Esophagus mucosa (tissue), 1 donor: ENCODE data around the gene DAAM1. TPM values are rescaled to one million over a fixed set of nuclear protein-coding genes. Genes with fewer than 3 reads are reported as not detected.

Experiments
- ATAC-seq: fragments of 200-7000 bp; cut with Tn5 transposase; one replicate; pipeline ENCODE4 v1.9.1; 2020
- total RNA-seq: library from RNA; stranded (reverse); gene quantifications from one replicate; pipeline ENCODE4 v1.2.4, GENCODE V29; 2023
- donor health status: DM: yes; HTN: yes; CAD: no.

The DAAM1 gene
- total RNA-seq: 67.4 TPM

DNA sequence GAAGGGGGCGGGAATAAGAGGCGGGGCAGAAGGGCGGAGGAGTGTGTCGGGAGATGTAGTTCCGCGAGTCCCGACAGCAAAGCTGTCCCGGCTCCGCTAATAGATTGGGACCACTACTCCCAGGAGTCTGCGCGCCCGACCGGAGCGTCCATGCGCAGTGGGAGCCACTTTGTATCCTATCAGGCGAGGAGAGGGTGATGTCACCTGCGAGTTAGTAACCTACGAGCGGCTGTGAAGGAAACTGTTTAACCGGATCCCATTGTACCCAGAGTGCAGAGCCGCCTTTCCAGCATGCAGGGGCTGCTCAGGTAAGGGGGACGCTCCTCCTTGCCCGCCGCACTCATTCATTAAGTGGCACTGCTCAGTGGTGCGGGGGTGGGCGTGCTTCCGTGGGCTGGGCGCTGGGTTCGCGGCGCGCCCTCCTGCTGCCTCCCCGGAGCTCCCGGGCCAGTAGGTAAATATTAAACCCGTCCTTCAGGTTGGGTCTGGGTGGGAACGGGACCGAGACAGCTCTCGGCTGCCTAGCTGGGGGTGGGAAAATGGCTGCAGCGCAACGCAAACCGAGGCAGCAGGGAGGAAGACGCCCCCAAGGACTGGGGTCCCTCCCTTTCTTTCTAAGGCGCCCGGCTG lies at the start of gene DAAM1:
DAAM1 (plus strand) TSS at position 207 of the 630 bp plus-strand sequence. CDS start 74,811 bp downstream, outside the sequence.
- ATAC-seq: peak; percentile 96

DNA sequence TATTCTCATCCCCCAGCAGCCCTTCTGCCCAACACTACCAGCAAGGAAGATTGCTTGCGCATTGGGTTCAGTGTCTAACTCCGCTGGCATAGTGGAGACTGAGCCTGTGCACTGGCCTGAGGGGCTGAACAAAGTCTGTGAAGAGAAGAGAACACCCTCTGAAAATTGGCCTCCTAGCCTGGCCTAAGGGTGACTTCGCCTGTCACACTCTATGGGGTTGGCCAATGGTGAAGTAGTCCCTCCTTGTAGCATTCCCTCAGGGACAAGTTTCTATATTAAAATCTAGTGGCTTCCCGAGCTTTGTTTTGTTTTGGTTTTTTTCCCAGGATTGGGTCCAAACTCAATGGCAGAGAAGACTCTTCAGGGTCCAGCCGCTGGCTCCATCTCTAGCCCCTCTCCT lies 49.1 kb upstream of the DAAM1 start:
- ATAC-seq: no peak

GRCh38 chr14:59140106-59140843 lies 48.2 kb upstream of the DAAM1 start:
- no peak for ATAC-seq

GRCh38 chr14:59146484-59146883 lies 42.0 kb upstream of the DAAM1 start:
- no peak for ATAC-seq

DNA sequence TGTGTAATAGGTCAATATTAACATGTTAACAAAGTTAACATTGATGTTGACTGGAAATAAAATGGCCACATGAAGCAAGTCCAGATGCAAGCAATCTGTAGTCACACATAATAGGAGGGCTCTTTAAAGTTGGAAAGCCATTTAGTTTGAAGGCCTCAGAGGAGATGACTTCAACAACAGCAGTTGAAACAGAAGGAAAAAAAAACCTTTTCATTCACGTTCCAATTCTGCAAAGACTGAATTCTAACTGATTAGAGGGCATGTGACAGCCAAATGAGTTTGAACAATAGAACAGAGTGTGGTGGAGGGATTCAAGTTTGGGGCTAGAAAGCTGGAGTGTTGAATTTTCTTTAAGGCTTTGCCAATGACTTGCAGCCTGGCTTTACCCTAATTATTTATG lies 41.5 kb upstream of the DAAM1 start:
- ATAC-seq: no peak

DNA sequence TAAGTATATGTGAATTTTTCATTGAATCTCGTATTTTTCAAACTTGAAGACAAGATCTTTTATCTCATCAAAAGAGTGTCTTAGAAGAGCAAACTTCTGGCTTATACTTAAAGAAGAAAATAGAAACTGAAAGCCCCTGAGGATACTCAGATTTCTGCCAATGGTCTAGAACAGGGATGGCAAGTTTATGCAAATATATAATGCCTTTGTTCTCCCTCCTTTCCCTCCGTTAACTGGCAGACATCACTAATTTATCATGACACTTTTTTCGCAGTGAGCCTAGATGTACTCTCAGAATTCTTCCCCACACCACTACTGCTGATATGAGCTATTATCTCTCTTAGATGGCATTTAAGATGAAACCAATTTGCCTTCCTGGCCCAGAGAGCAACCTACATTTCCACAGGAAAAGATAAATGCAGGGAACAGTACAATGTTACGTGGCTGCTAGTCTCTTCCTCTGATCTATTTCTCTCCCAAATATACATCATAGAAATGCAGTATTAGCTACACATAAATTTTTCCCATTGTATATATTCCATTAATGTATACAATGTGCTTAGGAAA lies 40.0 kb upstream of the DAAM1 start:
- ATAC-seq: no peak

GRCh38 chr14:59150990-59151389 lies 37.5 kb upstream of the DAAM1 start:
- no peak for ATAC-seq

GRCh38 chr14:59154373-59154772 lies 34.1 kb upstream of the DAAM1 start:
- no peak for ATAC-seq

DNA sequence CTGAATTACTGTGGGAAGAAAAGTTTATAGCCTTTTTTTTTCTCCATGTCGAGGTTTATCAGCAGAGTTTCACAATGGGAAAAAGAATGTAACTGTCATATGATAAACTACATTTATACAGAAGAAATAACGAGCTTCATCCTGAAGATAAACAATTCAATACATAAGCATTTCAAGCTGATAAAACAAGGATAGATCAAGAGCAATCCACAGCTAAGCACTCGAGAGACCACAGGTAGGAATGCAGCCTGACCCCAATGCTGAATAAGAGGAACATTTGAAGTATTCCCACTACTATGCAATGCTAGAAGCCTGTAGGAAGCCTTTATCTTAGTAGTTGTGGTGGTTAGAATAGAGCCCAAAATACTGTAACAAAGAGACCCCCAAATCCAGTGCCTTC lies 32.6 kb upstream of the DAAM1 start:
- no peak for ATAC-seq

GRCh38 chr14:59159169-59159568 lies 29.3 kb upstream of the DAAM1 start:
- ATAC-seq: no peak

DNA sequence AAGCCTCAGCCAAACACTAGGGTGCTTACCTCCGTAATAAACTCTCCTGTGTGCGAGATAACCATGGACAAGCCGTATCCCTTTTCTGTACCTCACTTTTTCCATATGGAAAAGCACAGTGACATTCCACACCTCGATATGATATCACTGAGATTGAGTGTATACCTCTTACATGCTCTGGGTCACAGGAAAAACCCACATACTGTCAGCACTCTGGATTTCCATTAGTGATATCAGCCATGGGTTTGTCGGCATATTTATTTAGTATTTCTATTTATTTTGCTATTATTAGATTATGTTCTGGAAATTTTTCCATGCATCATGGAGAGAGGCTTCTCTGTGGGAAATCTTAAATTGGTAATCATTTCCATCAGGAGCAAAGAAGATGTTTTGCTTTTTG lies 28.0 kb upstream of the DAAM1 start:
- ATAC-seq: no peak

DNA sequence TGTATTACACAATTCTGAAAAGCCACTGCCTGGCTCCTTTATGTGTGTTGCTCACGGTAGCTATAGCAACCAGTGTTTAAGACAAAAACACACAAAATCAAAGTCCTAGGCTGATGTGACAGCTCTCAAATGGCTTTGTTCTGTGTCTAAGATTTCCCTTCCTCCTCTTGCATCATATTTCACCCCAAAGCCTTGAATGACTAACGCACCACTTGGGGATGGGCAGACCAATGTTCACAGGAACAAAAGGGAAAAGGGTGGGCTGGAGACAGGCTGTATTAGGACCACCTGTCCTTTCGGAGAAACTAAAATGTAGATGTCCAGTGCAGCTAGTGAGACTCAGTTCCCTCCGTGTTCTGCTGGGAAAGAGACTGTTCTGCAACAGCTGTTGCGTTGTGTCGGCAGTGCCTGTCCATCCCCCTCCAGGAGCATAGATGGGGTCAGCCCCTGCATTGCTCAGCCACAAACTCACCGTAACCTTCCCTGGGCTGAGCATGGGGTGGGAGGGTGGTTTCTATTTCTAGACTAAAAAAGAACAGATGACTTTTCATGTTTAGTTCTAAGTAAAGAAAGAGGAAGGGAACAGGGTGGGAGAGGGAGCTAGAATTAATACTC lies 26.8 kb upstream of the DAAM1 start:
- ATAC-seq: peak; percentile 82

DNA sequence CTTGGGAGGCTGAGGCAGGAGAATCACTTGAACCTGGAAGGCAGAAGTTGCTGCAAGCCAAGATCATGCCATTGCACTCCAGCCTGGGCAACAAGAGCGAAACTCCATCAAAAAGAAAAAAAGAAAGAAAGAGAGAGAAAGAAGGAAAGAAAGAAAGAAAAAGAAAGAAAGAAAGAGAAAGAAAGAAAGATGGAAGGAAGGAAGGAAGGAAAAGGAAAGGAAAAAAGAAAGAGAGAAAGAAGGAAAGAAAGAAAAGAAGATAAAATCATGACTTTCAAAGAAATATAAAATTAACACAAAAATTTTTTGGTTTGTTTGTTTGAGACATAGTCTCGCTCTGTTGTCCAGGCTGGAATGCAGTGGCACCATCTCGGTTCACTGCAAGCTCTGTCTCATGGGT lies 22.2 kb upstream of the DAAM1 start:
- ATAC-seq: no peak

GRCh38 chr14:59175404-59175803 lies 13.1 kb upstream of the DAAM1 start:
- ATAC-seq: no peak

DNA sequence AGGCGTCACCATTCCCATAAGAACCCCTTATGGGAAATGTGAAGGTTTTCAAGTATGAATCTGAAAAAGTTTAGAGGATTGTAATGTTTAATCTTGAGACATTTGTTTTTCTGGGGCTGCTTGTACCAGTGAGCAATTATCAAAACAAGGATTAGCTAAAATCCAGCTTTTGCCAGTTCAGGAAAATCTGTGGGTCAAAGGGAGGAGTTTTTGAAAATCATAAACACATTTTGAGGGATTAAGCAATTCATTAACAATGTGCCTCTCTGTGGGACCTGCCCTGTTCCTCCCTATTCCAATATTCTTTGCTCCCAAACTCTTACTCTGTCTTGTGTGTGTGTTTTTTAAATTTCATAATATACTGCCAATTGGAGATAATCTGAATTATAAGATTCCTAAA lies 11.7 kb upstream of the DAAM1 start:
- ATAC-seq: no peak

DNA sequence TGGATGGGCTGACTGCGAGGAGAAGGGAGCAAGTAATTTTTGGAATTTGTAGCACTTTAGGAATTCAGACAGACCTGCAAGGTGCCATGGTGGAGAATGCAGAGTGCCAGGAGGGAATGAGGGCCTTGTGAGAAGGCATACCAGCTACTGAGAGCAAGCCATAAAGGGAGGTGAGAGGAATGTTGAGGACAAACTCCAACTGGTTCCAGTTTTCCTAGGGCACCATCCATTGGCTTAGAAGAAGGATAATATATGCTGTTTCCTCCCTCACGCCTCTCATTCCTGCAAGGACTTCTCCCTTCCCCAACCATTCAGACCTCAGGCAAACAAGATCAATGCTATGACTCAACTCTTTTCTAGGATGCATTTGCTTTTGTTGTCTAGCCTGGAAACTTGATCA lies 11.2 kb upstream of the DAAM1 start:
- ATAC-seq: no peak

- ATAC-seq: no peak
These were observed 6.7 kb upstream of the DAAM1 start for GRCh38 chr14:59181791-59182190.

- no peak for ATAC-seq
These were observed 5.8 kb upstream of the DAAM1 start for GRCh38 chr14:59182641-59183040.

DNA sequence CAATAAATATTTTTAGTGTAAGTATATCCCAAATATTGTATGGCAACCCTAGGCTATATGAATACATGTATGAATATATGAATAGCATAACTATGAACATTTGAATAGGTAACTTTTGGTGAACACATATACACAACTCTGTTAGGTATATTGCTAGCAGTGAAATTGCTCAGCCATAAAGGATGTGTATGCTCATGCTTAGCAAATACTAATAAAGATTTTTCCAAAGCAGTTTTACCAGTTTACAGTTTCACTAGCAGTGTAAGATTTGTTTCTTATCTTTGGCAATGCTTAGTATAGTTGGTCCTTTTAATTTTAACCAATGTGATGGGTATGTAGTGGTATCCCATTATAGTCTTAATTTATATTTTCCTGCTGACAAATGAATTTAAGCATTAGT lies 5.3 kb upstream of the DAAM1 start:
- no peak for ATAC-seq

DNA sequence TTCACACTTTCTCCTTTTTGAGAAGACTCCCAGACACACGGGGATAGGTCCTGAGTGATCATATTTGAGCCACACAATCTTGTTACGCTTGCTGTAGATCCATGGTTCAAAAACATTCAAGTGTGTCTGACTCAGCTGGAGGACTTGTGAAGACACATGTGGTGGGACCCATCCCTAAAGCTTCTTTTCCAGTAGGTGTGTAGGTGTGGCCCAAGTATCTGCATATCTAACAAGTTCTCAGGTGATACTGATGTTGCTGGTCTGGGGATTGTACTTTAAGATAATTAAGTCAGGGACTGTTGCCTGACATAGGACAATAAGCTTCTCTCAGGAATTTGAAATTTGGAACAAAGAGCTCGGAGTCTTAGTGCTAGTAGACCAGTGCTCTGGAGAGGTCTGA lies 4.1 kb upstream of the DAAM1 start:
- ATAC-seq: no peak

DNA sequence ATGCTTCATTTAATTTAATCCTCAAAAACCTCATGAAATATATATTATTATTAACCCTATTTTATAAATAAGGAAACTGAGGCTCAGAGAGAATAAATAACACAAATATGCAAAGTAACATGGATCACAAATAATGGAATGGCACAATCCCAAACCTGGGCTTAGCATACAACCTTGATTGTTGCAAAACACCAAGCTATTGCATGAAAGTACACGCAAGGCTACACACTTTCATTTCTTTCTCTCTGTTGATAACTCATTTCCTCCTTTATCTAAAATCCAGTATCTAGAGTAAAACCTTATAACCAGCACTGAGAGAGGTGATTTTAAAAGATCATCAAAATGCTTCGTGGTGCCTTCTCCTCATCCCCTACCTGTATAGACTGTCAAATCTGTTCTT lies 2.8 kb upstream of the DAAM1 start:
- no peak for ATAC-seq

DNA sequence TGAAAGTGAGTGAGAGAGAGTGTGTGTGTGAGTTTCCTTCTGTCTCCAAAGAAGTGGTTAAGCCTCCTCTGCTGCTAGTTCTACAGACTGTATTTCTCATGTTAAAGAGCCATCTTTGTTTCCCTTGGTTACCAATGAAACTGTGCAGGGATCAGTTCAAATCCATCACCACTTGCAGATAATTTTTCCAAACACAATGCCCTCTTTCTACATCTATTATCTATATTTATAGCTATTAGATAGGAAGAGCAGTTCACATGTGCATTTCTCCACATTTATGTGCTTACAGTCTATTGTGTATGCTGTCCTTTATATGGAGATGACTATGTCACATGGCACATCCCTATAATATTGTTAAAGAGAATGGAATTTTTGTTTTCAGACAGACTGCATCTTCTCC lies 2.2 kb upstream of the DAAM1 start:
- no peak for ATAC-seq

DNA sequence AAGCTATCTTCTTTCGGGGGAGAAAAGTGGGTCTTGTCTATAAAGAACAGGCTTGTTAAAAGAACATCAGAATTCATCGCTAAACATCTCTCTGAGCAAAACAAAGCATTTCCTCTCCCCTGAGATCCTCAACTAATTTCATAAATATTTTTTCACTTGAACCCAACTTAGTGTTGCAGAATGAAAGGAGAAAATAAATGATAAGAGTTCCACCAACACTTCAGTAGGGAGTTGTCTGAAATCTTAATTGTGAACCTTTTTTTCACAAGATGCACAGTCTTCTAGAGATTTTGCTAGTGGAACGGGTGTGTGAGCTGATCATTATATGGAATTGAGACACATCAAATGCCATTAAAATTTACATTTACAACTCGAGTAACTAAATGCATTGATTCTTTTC lies 1.3 kb upstream of the DAAM1 start:
- no peak for ATAC-seq
